Dendritic cell treated with granulocyte-macrophage colony-stimulating factor and Interleukin-4, amounts not matched to agents 40 ng/mL and 50 ng/mL, for 4 days (primary cell): ENCODE measurements around the gene SCYGR5.
"Not testable (repeated sequence)": the region's sequence is repeated elsewhere in the genome, so short reads cannot be mapped to it uniquely, and the experiment has no call there.

Source experiments
- H3K27ac Mint-ChIP-seq: one replicate; pipeline ENCODE4 v1.8.0; 2022; ENCODE audit warnings: mild to moderate bottlenecking, mixed read lengths
- H3K27me3 Mint-ChIP-seq: one replicate; pipeline ENCODE4 v1.8.0; 2022; ENCODE audit warnings: mild to moderate bottlenecking, mixed read lengths
- H3K36me3 Mint-ChIP-seq: one replicate; pipeline ENCODE4 v1.8.0; 2022; ENCODE audit warnings: low read depth, mixed read lengths
- H3K4me1 Mint-ChIP-seq: one replicate; pipeline ENCODE4 v1.8.0; 2022; ENCODE audit warnings: low read depth, mixed read lengths
- H3K4me3 Mint-ChIP-seq: one replicate; pipeline ENCODE4 v1.8.0; 2022; ENCODE audit warnings: mild to moderate bottlenecking, moderate library complexity, mixed read lengths
- H3K9me3 Mint-ChIP-seq: one replicate; pipeline ENCODE4 v1.8.0; 2022; ENCODE audit warnings: mixed read lengths
- intact Hi-C: fragments of 100-400 bp; cut with micrococcal nuclease; formaldehyde crosslinking; loops from one replicate; pipeline ENCODE4 v1.15.0; 2022

The SCYGR5 gene

DNA sequence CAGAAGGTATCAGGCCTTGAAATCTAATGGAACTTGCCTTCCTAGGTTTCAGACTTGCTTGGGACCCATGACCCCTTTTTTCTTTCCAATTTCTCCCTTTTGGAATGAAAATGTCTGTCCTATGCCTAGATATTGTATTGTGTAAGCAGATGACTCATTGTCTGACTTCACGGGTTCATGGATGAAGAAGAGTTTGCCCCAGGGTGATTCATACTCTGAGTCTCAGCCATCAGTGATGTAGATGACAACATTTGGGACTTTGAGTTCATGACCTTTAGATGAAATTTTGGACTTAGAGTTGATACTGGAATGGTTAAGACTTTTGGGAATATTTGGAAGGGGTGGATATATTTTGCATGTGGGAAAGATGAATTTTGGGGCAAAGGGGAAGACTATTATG lies 11.2 kb upstream of the SCYGR5 start:
- intact Hi-C loops: no loop called here

DNA sequence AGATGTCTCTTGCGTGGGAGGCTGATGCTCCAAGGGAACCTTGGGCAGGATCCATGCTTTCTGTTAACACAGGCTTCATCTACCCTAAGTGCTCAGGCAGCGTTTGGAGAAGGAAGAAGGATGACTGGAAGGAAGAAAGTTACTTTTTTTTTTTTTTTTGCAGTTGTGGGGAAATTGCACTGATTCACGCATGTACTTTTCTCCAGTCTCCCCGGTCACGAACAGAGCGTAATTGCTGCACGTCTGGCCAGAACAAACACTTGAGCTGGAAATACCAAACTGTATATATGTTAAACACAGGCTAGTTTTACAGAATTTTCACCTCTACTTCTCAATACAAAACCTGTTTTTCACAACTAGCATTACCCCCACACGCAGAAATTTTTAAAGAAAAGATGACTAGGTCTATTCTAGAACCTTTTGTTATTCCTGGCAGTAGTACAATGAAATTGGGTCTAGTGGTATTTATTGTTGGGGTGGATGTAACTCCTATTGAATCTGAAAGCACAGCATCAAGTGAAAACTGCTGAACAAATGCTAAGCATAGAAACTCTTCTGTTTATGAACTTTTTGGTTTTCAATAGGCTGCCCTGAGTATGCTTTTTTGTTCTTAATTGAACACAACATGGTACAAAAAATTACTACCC lies 9.3 kb upstream of the SCYGR5 start:
- Mint-ChIP-seq H3K27me3 (peaks cover 2% of the 10 kb centered on the region), H3K9me3 (no peaks in the 10 kb centered on the region), H3K27ac (no peak overlapping the region), H3K4me1 (peaks cover 5% of the 10 kb centered on the region), H3K36me3 (no peaks in the 10 kb centered on the region), H3K4me3 (no peak overlapping the region)
- intact Hi-C loops: no loop called here

More for the DNA sequence above, 11.2 kb upstream of the SCYGR5 start:
- Mint-ChIP-seq H3K27me3 (peaks cover 4% of the 10 kb centered on the region), H3K36me3 (no peaks in the 10 kb centered on the region), H3K9me3 (no peaks in the 10 kb centered on the region), H3K4me3 (no peak overlapping the region), H3K4me1 (peaks cover 5% of the 10 kb centered on the region), H3K27ac (no peak overlapping the region)

DNA sequence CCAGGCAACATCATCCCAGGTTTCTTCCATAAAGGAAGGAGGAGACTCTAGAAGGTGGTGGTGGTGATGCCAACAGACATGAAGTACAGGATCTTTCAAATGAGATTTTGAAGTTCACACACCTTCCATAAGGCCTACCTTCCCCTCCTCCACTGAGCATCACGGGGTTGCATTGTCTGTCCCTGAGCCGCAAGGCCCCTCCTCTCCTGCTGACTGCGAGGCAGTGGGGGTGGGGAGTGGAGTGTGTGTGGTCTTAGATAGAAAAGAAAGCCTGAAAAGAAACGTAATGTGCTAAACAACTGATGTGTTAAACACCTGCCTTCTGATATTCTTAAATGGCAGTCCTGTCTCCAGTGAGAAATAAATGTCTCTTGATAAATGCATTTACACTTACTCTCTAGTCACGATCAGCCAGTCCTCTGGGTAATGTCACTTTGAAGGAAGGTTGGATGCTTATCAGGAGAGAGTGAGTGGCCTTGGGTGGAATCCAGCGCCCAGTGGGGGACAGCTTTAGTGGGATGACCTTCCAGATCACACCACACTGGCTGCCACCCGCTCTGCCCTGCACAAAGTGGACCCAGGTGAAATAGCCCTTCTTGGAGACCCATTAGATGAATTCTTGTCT lies 5.5 kb upstream of the SCYGR5 start:
- Mint-ChIP-seq H3K36me3 (no peaks in the 10 kb centered on the region), H3K27me3 (no peaks in the 10 kb centered on the region), H3K9me3 (no peaks in the 10 kb centered on the region), H3K27ac (no peak overlapping the region), H3K4me3 (no peak overlapping the region), H3K4me1 (no peaks in the 10 kb centered on the region)
- intact Hi-C loops: no loop called here

DNA sequence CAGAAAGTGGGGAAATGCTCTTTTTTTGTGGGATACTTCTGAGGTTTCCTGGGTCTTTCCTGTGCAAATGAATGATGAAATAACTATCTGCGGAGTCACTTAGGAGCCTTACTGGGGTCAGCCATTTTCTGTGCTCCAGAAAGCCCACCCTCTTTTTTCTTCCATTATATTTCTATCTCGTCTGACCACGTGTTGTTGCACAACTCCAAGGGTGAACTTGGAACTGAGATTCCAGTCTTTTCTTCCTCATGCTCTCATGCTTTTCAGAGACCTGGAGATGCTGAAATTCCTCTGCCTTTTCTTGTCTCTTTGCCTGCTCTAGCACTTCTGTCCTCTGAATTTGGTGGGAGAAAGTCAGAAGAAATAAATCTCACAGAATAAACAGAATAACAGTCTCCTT lies 4.8 kb upstream of the SCYGR5 start:
- no peaks in the 10 kb centered on the region for H3K36me3 Mint-ChIP-seq
- no peak overlapping the region for H3K4me3 Mint-ChIP-seq
- intact Hi-C loops: no loop called here
- H3K27me3 Mint-ChIP-seq: no peaks in the 10 kb centered on the region
- H3K9me3 Mint-ChIP-seq: no peaks in the 10 kb centered on the region
- H3K4me1 Mint-ChIP-seq: no peaks in the 10 kb centered on the region
- no peak overlapping the region for H3K27ac Mint-ChIP-seq

DNA sequence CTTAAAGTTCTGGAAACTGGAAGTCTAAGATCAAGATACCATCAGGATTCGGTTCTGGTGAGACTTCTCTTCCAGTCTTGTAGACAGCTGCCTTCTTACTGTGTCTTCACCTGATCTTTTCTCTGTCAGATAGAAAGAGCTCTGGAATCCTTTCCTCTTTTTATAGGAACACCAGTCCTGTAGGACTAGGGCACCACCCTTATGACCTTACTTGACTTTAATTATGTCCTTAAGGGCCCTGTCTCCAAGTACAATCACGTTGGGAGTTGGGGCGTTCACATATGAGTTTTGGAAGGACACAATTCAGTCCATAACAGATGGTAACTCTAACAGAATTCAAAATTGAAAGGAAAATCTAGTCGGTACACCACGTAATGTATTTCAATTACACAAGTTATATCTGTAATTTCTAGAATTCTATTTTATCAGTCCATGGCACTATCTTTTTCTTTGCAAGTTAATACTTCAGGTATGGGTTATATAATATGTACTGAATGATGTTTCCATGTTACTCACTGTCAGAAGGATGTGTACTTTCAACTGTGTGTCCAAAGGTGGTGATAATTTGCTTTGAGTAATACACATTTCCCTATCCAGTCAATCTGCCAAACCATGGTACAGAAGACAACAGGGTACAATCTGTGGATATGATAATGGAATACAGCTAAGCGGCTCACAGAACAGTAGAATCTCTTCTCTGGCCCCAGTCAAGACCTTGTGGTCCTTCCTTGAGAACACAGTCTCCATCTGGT lies 1.2 kb upstream of the SCYGR5 start:
- H3K9me3 Mint-ChIP-seq: no peaks in the 10 kb centered on the region
- no peaks in the 10 kb centered on the region for H3K4me1 Mint-ChIP-seq
- no peak overlapping the region for H3K4me3 Mint-ChIP-seq
- H3K36me3 Mint-ChIP-seq: no peaks in the 10 kb centered on the region
- H3K27me3 Mint-ChIP-seq: no peaks in the 10 kb centered on the region
- no peak overlapping the region for H3K27ac Mint-ChIP-seq
- intact Hi-C loops: no loop called here

DNA sequence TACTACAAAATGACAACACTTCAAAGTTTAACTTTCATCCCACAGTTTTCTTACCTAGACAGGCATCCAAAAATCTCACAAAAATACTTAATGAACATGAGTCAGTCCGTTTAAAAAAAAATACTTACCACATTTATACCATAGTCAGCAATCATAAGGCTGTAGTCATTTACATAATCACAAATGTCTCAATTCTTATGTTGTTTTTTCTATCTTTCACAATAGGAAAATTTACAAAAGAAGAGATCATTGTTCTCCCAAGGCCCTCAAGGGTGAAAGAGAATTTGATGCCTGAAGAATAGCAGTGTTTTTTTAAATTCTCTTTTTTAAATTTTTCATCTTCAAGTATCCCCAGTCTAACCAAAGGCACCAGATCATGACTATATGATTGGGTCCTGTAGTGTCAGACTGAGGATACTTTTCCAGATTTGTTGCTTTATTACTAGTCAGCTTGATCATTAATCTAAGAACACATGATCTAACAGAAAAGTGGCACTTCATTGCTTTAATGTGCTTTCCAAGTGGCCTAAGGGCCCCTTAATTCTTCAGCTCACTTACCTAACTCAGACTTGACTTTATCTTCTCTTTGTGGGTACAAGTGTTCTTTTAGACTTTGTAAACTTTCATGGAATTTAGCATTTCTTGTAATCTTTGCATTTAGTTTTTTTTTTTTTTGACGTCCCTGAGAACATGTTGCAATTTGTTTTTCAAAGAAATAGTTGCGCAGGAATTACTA lies 4.7 kb downstream of the SCYGR5 start:
- Mint-ChIP-seq H3K9me3 (no peaks in the 10 kb centered on the region), H3K4me1 (no peaks in the 10 kb centered on the region), H3K27me3 (no peaks in the 10 kb centered on the region), H3K36me3 (no peaks in the 10 kb centered on the region), H3K27ac (no peak overlapping the region), H3K4me3 (no peak overlapping the region)
- intact Hi-C loops: no loop called here

DNA sequence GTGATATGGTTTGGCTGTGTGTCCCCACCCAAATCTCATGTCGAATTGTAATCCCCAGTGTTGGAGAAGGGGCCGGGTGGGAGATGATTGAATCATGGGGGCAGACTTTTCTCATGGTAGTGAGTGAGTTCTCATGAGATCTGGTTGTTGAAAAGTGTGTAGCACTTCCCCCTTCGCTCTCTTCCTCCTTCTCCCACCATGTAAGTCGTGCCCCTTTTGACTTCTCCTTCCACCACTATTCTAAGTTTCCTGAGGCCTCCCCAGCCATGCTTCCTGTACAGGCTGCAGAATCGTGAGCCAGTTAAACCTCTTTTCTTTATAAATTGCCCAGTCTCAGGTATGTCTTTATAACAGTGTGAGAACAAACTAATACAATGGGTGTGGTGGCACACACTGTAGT lies 7.0 kb downstream of the SCYGR5 start:
- intact Hi-C loops, H3K9me3 Mint-ChIP-seq, H3K4me3 Mint-ChIP-seq: not testable (repeated sequence)

DNA sequence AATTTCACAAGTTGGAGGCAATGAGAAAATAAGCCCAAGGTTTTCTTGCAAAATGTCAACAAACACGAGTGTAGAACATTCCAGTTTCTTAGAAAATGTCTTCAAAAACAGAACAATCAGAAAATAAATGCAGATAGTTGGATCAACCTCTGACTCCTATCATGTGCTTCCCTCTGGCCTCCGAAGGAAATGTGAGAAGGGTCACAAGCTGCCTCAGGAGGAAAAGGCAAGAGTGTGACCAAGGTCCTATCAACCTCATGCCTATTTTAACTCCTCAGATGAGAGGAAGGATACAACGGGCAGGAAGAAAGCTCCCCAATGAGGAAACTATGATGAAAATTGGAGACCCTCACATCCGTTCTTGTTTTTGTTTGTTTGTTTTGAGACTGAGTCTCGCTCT lies 7.9 kb downstream of the SCYGR5 start:
- no peaks in the 10 kb centered on the region for H3K36me3 Mint-ChIP-seq
- no peak overlapping the region for H3K27ac Mint-ChIP-seq
- intact Hi-C loops: no loop called here
- no peaks in the 10 kb centered on the region for H3K9me3 Mint-ChIP-seq
- no peak overlapping the region for H3K4me3 Mint-ChIP-seq
- no peaks in the 10 kb centered on the region for H3K4me1 Mint-ChIP-seq
- no peaks in the 10 kb centered on the region for H3K27me3 Mint-ChIP-seq

More for the DNA sequence above, 7.0 kb downstream of the SCYGR5 start:
- H3K27me3 Mint-ChIP-seq, H3K36me3 Mint-ChIP-seq, H3K4me1 Mint-ChIP-seq, H3K27ac Mint-ChIP-seq: not testable (repeated sequence)

DNA sequence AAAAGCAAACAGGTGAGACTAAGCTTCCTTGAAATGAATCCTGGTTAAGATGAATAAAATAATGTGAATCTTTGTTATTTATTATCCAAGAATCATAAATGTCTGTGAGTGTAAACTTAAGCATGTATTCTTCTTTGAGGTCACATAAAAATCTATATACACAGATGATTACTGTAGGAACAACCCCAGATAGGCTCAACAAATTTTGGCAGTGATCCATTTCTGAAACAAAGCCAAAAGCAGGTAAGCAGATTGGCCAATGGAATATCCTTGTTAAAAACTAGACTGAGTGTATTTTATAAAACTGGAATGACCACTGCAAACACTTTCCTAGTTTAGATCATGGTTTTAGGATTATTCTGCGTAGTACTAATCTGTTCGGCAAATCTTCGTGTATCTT lies 11.3 kb downstream of the SCYGR5 start:
- H3K9me3 Mint-ChIP-seq: no peaks in the 10 kb centered on the region
- peaks cover 3% of the 10 kb centered on the region for H3K27me3 Mint-ChIP-seq
- no peaks in the 10 kb centered on the region for H3K36me3 Mint-ChIP-seq
- no peak overlapping the region for H3K27ac Mint-ChIP-seq
- intact Hi-C loops: no loop called here
- no peak overlapping the region for H3K4me3 Mint-ChIP-seq
- H3K4me1 Mint-ChIP-seq: no peaks in the 10 kb centered on the region

DNA sequence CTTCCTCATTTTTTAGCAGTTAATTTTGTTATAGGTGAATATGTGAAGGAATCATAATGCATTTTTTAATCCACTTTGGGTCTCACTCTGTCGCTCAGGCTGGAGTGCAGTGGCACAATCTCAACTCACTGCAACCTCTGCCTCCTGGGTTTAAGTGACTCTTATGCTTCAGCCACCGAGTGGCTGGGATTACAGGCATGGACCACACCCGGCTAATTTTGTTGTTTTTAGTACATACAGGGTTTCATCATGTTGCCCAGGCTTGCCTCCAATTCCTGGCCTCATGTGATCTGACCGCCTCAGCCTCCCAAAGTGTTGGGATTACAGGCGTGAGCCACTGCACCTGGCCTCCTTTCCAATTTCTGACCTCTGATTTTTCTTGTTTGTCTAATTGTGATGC lies 17.7 kb downstream of the SCYGR5 start:
- H3K36me3 Mint-ChIP-seq: no peaks in the 10 kb centered on the region
- H3K4me1 Mint-ChIP-seq: no peaks in the 10 kb centered on the region
- intact Hi-C loops: no loop called here
- H3K4me3 Mint-ChIP-seq: no peak overlapping the region
- H3K27ac Mint-ChIP-seq: no peak overlapping the region
- peaks cover 6% of the 10 kb centered on the region for H3K27me3 Mint-ChIP-seq
- no peaks in the 10 kb centered on the region for H3K9me3 Mint-ChIP-seq

DNA sequence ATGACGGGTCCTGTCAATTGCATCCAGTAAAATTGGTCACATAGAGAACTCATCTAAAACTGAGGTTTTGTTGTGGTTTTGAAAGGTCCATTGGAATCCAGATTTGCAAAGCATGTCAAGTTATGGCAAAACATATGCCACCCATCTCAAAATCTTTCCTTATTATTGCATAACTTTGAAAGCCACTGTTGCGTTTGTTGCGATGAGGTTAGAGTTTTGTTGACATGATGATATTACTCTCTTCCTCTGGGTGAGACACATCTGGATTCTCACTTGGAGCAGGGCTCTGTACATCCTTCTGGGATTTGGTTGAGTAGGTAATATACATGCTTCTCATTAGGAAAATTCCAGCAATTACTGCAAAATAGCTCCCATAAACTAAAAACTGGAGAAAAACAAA lies 20.6 kb downstream of the SCYGR5 start:
- no peaks in the 10 kb centered on the region for H3K9me3 Mint-ChIP-seq
- peaks cover 13% of the 10 kb centered on the region for H3K27me3 Mint-ChIP-seq
- intact Hi-C loops: no loop called here
- no peak overlapping the region for H3K27ac Mint-ChIP-seq
- no peaks in the 10 kb centered on the region for H3K4me1 Mint-ChIP-seq
- H3K36me3 Mint-ChIP-seq: no peaks in the 10 kb centered on the region
- H3K4me3 Mint-ChIP-seq: no peak overlapping the region

DNA sequence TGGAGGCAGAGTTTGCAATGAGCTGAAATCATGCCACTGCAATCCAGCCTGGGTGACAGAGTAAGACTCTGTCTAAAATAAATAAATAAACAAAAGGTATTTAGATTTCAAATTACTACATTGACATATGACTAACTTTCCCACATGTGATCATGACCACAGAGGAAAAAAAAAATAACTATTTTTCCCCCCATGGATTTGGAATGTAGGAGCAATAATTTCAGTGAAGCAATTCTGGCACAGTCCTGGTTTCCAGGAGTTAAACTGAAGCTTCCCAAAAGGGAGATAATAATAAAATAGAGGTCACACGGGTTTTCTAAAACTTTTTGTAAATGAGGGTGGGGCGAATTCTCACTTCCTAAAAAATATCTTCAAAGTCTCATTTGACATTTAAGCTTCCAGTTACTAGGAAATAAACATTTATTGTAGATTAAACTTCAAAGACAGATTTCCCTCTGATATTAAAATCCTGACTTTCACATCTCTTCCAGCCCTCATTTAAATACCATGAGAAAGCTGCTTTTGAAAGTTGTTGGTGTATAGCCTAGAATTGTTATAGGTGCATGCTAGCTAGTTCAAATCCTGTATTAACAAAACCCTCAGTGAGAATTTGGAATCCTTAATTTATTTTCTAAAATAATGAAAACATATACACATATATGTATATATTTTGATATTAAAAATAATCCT lies 30.5 kb downstream of the SCYGR5 start:
- intact Hi-C loops: no loop called here
- Mint-ChIP-seq H3K36me3 (no peaks in the 10 kb centered on the region), H3K27me3 (peaks cover 14% of the 10 kb centered on the region), H3K4me1 (no peaks in the 10 kb centered on the region), H3K27ac (no peak overlapping the region), H3K4me3 (no peak overlapping the region), H3K9me3 (no peaks in the 10 kb centered on the region)

DNA sequence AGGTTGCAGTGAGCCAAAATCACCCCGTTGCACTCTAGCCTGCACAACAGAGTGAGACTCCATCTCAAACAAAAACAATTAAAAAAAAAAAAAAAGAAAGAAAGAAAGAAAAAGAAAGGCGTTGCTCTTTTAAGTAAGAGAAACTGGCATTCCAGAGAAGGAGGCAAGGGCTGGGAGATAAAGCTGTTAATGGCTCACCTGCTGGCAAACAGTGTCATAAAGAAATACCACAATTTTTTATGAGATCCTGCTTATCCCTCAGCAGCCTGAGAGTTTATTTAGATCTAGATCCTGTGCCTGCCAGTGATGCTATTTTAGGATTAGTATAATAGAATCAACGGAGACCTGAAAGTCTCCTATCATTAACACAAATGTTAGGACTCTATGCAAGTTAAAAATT lies 35.0 kb downstream of the SCYGR5 start:
- H3K27me3 Mint-ChIP-seq: peaks cover 4% of the 10 kb centered on the region
- H3K4me1 Mint-ChIP-seq: no peaks in the 10 kb centered on the region
- H3K4me3 Mint-ChIP-seq: no peak overlapping the region
- no peaks in the 10 kb centered on the region for H3K9me3 Mint-ChIP-seq
- no peaks in the 10 kb centered on the region for H3K36me3 Mint-ChIP-seq
- intact Hi-C loops: no loop called here
- H3K27ac Mint-ChIP-seq: no peak overlapping the region
